Activated T-helper 9 cell treated with anti-CD3 and anti-CD28 coated beads, Interleukin-2, amount 50 U/mL, for 16 hours (primary cell): ENCODE results near the gene TMEM183A.

Experiments used
- DNase-seq: peaks from one replicate; pipeline ENCODE4 v3.0.0-alpha.2; 2020; ENCODE audit warnings: low read depth

TMEM183A gene

DNA sequence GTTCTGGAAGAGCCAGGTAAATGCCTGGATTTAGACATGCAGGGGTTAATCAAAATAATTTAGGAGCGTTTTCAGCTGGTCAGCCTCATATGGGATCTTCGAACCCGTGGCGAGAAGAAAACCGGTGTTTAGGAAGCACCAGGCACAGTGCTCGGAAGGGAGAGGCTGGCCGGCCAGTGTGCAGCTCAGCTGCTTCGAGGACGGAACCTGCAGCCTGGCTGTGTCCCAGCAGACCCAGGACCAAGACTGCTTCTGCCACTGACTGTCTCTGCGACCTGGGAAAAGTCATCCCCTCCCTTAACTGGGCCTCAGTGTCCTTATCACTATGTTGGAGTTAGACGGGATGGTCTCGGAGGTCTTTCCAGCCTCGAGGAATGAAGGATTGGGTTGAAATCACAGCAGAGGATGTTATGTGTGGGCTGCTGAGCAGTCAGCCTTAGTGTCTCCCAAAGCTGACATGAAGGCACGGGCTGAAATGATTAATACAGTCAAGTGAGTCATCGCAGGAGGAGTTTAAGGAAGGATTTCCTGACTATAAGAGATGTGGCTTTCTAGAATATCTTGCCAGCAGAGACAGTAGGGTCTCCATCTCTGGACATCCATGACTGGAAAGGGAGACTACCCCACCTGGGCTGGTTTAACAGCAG, 39.9 kb downstream of the TMEM183A start:
- DNase-seq = no peak

DNA sequence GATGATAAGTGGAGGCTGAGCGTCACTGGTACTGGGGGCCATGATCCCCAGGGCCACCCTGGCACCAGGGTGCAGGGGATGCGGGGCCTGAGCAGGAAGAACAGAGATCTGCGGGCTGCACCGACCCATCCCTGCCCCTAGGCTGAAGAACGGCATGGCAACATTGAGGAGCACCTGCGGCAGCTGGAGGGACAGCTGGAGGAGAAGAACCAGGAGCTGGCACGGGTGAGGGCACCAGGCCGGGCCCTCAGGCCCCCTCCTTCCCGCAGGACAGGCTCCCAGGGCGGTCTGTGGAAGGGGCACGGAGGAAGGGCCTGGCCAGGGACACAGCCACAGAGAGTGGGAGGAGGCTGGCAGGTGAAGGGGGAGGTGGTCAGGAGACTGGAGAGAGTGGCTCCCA, 40.9 kb downstream of the TMEM183A start:
- no peak for DNase-seq

DNA sequence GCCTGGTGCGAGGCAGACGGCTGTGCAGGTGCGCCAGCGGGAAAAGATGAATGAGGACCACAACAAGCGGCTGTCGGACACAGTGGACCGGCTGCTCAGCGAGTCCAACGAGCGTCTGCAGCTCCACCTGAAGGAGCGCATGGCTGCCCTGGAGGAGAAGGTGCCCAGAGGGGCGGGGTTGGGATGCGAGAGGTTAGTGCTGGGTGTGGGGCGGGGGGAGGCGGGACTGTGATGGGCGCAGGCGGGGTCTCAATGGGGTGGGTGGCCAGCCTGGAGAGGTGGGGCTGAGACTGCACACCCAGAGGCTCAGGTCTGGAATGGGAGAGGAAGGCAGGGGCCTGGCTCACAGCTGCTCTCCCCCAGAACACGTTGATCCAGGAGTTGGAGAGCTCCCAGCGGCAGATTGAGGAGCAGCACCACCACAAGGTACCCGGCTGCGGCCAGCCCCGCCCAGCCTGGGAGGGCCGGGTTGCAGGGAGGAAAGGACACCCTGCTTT, 41.4 kb downstream of the TMEM183A start:
- DNase-seq = no peak

DNA sequence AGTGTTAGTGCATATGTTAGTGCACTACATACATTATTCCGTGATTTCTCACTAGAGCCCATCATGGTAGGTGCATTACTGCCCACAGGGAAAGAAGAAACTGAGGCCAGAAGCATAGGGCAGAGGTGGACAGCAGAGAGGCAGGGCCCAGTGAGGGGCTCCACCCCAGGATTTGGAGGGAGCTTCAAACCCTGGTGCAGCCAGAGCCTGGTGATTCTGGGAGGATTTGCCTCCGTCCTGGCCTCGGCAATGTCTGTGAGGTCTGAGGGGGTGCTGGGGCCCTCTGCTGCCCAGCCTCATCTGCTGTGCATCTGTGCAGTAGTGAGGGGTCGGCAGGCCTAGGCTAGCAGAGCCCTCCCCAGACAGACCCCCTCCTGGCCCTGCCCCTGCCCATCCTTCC, 41.9 kb downstream of the TMEM183A start:
- no peak for DNase-seq

DNA sequence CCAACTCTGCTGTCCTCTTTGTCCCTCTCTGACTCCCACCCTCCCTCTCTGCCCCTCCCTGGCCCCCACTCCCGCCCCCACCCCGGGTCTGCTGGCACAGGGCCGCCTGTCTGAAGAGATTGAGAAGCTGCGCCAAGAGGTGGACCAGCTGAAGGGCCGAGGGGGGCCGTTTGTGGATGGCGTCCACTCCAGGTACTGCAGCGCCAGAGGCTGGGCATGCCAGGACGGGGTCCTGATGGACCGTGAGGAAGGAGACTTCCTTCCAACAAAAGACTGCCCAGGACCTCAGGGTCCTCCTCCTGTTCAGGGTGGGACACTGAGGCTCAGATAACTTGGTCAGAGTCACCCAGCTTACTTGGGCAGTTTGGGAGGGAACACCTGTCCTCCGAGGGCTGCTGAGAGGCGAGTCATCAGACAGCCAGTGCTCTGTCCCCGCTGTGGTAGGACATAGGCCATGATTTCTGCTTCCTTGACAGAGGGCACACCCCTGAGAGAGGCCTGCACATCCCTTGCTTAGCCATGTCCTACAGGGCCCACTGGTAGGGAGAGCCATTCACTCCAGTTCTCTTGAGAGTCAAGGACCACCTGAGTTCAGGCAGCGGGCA, 42.5 kb downstream of the TMEM183A start:
- DNase-seq = no peak

DNA sequence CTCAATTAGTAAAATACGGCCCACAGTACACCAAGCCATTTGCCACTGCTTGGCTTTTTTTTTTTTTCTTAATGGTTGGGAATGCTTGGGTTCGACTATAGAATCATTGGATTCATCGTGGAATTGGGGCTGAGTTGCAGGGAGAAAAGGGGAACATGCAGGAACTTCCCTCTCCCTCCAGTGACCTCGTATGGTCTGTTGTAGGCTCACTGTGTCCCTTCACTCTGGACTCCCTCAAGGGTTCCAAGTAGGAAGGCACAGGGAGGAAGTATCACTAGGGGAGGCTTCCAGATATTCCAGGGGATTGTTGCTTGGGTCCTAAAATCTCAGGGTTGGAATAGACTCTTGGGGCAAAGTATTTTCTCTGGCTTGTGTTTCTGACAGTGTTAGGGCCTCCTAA, 43.7 kb downstream of the TMEM183A start:
- DNase-seq = no peak

DNA sequence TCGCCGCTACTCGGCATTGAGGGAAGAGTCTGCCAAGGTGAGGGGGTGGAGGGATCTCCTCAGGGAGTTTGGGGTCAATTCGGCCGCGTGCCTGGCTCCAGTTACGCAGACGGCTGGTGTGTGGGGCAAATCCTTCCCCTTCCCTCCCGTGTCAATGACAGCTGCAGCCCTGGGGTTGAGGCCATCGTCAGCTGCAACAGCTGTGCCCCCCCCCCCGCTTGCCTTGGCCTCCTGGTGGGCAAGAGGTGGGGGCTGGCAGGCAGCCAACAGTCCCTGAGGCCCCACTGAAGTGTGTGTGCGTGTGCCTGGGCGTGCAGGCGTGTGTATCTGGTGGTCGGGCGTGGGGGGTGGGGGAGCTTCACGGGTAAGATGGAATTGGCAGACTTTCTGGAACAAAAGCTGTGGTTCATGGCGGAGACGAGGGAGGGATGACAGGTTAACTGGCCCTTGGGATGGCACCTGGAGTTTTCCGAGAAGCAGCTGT, 44.7 kb downstream of the TMEM183A start:
- DNase-seq = no peak

DNA sequence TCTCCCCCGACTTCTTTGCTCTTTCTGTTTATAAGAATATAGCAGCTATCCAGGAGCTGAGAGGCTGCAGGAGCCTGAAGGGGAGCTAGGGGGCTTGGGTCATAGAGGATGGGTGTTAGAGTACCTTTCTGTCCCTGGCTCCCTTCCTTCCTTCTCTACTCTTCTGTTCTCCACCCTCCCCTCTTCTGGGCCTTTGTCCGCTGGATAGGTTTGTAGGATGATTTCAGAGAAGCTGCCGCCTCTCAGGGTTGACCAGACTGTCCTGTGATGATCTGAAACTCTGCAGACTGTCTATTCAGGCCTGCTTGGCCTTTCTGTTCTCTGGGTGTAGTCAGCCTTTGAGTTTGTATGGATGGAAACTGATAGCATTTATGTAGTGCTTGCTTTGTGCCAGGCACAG, 45.4 kb downstream of the TMEM183A start:
- no peak for DNase-seq

DNA sequence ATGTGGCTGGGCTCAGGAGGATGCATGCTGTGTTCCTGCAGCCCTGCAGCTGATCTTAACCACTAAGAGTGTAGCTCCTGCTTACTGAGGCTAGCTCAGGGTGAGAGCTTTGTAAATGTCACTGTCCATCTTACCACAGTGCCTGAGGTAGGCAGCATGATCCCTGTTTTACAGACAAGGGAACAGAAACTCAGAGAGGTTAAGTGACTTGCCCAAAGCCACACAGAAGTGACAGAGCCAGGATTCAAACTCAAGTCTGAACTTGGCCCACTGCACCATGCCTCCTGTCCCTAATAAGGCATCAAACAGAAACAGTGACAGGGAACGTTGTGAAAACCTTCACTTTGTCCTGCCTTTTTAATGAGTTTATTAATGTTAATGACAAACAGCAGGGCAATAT, 47.0 kb downstream of the TMEM183A start:
- DNase-seq = no peak

DNA sequence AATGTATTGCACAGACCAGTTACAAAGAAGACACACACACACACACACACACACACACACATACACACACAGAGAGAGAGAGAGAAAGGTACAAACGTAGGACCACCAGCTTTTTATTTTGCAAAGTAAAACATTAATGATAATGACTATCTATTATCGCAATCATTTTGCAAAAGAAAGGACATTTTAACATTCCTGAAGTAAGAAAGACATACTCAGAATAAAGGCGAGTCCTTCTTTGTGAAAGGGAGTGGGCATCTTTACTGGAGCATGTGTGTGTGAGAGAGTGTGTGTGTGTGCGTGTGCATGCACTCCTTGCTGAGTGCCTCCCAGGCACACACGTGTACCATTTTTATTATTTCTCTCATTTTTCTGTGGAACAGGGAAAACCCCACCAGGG, 47.5 kb downstream of the TMEM183A start:
- DNase-seq = no peak

DNA sequence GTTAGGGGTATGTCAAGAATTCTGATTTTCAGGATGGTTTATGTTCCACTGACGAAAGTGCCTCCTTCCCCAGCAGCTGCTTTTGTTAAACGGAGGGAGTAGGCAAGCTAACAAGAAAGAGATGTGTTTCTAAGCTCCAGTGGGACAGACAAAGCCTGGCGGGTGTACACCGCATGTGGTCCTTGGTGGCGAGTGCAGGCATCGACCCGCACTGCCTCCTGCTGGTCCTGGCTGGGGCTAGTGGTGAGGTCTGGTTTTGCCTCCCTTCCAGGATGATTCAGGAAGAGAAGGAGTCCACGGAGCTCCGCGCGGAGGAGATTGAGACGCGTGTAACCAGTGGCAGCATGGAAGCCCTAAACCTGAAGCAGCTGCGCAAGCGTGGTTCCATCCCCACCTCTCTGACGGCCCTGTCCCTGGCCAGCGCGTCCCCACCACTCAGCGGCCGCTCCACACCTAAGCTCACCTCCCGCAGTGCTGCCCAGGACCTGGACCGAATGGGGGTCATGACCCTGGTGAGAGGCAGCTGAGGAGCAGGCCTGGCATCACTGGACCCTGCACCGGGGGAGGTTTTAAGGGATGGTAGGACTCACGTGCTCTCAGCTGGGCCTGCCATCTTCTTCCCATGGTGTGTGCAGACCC, 48.1 kb downstream of the TMEM183A start:
- no peak for DNase-seq

DNA sequence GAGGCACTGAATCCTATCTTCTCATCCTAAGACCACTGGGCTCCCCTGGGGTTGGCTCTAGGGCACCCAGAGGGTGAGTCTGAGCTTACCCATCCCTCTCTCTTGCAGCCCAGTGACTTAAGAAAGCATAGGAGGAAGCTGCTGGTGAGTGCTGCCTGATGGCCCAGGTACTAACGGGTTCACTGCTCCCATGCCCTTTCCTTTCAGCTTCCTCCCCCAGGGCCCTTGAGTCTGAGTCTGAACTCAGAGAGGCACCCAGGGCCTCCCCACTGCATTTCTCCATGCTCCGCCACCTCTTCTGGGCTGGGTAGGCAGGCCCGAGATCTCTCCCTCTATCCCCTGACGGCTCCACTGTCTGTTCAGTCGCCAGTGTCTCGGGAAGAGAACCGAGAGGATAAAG, 48.8 kb downstream of the TMEM183A start:
- no peak for DNase-seq

DNA sequence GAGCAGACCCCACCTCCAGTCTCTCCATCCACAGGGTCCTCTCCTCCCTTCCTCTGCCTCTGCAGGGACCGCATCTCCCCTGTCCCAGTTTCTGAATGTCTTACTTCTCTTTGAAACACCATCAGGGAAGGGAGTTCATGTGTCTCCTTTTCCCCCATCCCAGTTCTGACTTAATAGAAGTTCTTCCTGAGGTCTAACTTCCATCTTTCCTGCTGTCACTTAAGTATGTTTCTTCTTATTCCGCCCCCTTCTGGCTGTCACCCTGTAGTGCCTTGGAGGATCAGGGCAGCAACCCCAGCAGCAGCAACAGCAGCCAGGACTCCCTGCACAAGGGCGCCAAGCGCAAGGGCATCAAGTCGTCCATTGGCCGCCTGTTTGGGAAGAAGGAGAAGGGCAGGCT, 49.3 kb downstream of the TMEM183A start:
- no peak for DNase-seq

DNA sequence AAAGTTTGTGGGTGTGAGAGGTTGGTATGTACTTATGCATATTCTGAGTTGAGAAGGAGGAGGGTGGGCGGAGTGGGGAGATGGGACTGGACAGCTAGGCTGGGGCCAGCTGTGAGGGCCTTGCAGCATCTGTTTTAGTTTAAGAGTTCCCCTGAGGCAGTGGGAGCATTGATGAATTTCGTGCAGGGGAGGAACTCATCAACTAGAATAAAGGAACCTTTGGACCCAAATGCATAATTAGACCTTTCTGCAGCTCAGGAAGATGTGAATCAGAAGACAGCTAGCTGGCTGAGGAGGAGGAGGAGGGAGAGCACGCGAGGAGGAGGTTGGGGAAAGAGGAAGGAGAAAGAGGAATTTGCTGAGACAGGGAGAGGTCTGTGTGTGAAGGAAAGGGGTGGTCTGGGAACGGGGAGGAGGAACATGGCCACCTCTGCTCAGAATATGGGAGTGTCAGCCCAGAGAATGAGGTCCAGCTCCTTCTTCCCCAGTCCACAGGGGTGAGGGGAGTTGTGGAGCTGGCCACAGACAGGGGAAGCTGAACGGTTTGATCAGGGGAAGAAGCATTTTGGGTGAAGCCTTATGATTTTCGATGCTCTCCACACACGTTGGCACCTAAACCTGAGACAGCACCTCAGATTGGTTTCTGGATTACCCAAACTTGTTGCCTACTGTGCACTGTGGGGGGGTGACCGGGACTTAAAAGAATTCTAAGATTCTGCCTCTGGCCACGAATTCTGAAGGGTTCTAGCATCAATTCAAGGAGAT, 50.9 kb downstream of the TMEM183A start:
- DNase-seq = no peak

DNA sequence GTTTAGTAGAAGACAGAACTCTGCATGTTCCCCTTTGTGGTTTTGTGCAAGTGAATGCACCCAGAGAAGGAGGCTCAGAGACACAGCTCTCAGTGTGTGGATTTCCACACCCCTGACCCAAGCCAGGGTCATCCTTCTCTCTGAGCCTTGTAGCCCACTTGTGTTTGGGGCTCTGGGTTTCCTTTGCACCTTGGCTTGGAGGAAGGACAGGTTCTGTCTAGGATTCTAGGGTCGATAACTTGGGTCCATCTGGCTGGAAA, 51.4 kb downstream of the TMEM183A start:
- no peak for DNase-seq

DNA sequence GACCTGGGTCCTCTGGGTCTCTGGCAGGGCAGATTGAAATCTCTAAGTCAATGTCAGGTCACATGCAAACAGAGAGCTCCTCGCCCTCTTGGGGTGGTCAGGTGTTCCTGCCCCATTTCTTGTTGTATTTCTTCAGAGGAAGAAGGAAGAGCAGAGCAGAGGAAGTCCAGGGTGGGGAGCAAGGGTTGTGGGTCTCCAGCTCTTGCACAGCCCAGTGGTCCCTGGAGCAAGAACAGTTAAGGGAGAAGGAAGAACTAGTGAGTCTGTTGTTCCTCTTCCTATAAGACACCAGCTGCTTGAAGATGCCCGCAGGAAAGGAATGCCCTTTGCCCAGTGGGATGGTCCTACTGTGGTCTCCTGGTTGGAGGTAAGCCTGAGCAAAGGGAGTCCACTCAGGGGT, 52.3 kb downstream of the TMEM183A start:
- no peak for DNase-seq

DNA sequence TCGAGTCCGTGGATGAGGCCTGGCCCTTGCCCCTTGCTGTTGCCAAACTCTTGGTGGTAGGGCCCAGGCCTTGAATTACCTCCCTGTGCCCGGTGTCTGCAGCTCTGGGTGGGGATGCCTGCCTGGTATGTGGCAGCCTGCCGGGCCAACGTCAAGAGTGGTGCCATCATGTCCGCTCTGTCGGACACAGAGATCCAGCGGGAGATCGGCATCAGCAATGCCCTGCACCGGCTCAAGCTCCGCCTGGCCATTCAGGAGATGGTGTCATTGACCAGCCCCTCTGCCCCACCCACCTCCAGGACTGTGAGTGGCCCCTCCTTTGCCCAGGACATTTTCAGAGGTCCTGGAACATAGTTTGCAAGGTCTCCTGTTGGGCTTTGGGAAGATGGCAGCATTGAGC, 52.9 kb downstream of the TMEM183A start:
- no peak for DNase-seq

DNA sequence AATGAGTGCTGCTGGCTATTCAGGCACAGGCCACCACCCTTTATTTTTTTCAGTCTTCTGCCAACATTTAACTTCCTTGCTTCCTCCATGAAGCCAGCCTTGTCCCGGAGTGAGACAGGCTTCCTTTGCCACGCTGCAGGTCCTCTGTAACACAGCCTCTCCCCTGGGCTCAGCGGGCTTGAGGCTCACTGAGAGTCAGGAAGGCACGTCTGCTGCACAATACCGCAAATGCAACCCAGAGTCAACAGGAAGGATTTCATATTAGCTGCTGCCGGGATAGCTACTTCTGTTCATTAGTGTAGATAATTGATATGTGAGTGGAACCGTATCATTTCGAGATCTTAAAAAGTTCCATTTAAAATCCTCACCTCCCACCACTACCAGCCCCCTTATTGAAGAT, 56.1 kb downstream of the TMEM183A start:
- DNase-seq = no peak

DNA sequence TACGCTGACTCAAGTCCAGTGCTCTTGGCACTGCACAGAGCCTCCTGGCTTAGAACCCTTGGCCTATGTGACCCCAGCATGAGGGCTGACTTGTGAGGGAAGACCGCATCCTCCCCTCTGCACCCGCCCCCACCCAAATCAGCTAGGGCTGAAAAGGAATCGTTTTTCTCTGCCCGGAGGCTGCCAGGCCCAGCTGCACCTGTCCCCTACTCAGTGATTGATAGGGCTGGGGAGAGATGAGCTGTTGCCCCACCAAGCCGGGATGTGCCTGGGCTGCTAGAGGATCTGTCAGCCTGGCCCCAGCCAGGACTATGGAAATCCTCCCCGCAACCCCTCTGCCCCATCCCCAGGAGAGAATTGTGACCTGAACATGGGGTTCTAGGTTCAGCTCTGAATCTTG, 58.0 kb downstream of the TMEM183A start:
- DNase-seq = no peak

DNA sequence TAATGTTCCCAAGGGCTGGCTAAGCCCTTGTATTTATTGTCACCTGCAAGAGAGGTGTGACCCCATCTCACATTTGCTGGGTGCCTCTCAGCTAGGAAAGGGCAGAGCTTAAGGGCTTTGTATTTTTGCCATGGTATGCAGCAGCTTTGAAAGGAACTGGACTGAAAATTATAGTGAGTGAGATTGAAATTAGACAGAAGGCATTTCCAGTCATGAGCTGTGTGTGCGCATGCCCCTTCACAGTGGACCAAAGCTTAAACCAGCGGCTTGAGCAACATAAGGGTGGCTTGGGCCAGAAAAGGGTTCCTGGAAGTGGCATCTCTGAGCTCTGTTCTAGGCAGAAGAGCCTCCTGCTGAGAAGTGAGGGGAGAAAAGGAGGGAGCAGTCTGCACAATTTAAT, 58.8 kb downstream of the TMEM183A start:
- DNase-seq = no peak

DNA sequence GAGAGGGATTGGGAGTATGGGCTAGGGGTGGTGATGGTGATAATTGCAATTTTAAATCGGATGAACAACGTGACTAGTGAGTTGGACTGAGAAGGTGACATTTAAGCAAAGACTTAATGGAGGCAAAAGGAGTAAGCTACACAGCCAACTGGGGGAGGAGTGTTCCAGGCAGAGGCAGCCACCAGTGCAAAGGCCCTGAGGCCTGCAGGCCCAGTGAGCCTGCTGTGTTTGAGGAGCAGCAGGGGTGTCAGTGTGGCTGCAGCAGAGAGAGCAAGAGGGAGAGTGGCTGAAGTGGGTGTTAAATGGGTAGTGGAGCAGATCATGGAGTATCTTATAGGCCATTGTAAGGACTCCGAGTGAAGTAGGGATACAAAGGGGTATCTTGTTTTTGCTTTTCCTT, 59.8 kb downstream of the TMEM183A start:
- DNase-seq = no peak

DNA sequence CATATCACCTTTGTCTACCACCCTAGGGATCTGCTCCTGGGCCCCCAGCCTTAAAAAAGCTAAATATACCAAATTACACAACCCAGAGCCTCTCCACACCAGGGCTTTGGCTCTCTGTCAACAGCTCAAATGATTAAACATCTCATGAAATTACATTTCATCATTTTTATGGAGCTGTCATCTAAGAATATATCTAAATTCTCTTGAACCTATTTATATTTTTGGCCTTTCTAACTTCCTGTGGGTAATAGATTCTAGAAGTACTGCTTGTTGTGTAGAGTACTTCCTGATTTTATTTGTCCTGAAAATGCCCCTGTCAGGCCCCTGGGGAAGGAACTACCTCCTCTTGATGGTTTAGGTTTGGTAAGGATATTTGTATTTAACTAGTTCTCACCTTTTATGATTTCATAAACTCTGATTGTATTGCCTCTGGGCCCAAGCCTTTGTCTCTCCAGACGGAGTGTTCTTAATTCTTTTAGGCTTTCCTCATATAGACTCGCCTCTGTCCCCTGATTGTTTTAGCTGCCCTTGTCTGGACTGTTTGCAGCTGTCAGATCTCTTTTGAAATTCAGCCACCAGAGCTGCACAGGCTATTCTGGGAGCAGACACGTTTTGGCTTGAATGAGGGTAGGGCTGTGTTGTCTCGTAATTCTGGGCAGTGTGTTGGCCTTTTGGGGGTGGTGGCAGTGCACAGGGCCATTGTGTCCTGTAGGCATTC, 62.0 kb downstream of the TMEM183A start:
- DNase-seq = no peak
